ENCODE results near the gene MYRF.

Gene MYRF

DNA sequence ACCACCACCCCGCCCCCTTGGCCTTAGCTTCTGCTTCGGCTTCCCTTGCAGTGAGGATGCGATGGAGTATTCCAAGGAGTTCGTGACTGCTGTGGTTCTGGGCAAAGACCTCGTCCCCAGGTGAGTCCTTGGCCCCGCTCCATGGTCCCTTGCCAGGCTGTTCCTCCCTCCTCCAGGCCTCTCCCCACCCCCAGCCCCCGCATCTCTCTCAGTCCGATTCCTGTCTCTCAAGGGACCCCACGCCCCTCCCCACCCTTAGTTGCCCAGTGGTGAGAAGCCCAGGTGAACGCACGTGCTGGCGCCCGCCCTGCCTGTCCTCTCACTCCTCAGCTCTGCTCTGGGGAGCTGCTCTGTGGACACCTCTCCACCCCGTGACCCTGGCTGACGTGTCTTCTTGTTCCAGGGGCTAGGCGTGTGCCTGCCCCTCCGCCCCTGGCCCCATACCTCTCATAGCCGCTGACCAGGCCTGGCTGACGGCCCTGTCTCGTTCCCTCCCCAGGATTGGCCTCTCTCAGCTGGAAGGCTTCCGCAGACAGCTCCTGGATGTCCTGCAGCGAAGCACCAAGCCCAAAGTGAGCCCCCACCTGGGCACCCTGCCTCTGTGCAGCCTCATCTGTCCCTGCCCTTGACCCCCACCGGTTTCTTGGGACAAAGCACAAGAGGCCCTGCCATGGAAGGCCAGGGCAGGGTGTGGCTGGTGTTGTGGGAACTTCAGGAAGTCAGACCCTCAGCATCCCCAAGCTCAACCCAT is 14.6 kb upstream of the MYRF start:
- intact Hi-C loops (cut with DNase I) = no loop called here
- no peak for DNase-seq

DNA sequence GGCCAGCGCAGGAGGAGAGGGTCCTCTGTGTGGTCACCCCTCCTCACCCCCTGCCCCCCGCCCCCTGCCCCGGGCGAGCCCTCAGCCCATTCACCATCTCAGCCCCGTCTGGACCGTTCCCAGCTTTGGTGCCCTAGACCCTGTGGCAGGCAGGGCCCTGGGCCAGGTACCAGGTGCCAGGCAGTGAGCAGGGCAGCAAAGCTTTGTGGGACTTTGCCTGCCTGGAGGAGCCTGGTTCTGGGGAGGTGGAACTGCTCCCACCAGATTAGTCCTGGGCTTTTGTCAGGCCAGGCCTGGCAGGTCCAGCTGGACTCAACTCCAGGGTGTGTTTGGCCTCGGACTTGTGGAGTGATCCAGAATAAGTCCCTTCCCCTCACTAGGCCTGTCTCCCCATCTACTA is 13.7 kb upstream of the MYRF start:
- intact Hi-C loops (cut with DNase I) = no loop called here
- no peak for DNase-seq

DNA sequence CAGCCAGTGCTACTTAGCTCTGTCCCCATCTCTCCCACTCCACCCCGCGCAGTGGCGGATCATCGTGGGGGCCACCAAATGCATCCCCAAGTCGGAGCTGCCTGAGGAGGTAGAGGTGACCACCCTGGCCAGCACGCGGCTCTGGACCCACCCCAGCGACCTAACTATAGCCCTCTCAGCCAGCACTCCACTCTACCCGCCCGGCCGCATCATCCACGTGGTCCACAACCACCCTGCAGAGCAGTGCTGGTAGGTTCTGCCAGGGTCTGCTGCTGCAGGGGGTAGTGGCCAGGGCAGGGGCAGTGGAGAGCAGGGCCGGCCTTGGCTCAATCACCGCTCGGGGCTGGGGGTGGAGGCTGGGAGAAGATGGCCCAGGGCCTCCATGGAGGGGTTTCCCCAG is 13.0 kb upstream of the MYRF start:
- intact Hi-C loops (cut with DNase I) = no loop called here
- no peak for DNase-seq

DNA sequence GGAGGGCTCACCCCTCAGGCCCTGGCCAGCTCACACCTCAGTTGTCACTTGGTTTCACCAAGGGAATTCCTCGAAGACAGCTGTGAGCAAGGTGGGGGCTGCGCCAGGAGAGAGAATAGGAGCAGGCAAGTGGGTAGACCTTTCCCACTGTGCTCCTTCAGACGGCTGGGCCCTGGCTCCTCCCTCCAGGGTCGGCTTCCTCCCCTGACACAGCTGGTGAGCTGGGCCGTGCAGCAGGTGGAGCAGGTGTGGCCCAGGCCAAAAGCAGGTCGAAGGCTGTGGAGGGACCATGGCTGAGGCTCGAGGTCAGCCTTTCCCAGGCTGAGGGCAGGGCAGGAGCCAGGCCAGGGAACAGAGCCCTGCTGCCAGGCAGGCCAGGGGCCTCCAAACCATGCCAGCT is 12.5 kb upstream of the MYRF start:
- intact Hi-C loops (cut with DNase I) = no loop called here
- DNase-seq = no peak

DNA sequence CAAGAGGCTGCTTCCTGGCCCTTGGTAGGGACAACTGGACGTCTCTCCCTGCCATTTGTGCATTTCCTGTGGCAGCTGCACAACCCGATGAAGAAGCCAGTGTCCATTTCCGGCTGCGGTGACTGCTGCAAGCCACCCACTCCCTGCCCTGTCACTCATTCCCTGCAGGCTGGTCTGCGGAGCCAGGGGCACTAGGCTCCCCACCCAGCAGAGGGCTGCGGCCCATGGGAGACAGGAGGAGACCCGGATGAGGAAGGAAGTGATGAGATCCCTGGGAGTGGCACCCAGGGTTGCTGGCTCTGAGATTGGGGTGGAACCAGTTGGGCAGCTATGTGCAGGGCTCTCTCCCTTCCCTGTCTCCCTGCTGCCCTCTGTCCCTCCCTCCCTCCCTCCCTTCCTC is 10.0 kb upstream of the MYRF start:
- no peak for DNase-seq
- intact Hi-C loops (cut with DNase I) = no loop called here

DNA sequence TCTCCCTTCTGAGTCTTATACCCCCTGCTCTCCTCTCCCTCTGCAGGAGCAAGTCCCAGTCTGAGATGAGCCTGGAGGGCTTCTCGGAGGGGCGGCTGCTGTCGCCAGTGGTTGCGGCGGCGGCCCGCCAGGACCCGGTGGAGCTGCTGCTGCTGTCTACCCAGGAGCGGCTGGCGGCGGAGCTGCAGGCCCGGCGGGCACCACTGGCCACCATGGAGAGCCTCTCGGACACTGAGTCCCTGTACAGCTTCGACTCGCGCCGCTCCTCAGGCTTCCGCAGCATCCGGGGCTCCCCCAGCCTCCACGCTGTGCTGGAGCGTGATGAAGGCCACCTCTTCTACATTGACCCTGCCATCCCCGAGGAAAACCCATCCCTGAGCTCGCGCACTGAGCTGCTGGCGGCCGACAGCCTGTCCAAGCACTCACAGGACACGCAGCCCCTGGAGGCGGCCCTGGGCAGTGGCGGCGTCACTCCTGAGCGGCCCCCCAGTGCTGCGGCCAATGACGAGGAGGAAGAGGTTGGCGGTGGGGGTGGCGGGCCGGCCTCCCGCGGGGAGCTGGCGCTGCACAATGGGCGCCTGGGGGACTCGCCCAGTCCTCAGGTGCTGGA is 8.8 kb upstream of the MYRF start:
- no peak for DNase-seq

DNA sequence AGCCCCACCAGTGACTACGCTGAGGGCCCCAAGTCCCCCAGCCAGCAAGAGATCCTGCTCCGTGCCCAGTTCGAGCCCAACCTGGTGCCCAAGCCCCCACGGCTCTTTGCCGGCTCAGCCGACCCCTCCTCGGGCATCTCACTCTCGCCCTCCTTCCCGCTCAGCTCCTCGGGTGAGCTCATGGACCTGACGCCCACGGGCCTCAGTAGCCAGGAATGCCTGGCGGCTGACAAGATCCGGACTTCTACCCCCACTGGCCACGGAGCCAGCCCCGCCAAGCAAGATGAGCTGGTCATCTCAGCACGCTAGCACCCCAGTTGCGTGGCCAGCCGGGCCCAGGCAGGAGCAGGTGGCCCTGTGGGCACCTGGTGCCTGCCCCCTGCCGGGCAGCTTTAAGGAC is 8.3 kb upstream of the MYRF start:
- no peak for DNase-seq
- intact Hi-C loops (cut with DNase I) = no loop called here

More for the DNA sequence above, 8.8 kb upstream of the MYRF start:
- intact Hi-C loops (cut with DNase I) = no loop called here

DNA sequence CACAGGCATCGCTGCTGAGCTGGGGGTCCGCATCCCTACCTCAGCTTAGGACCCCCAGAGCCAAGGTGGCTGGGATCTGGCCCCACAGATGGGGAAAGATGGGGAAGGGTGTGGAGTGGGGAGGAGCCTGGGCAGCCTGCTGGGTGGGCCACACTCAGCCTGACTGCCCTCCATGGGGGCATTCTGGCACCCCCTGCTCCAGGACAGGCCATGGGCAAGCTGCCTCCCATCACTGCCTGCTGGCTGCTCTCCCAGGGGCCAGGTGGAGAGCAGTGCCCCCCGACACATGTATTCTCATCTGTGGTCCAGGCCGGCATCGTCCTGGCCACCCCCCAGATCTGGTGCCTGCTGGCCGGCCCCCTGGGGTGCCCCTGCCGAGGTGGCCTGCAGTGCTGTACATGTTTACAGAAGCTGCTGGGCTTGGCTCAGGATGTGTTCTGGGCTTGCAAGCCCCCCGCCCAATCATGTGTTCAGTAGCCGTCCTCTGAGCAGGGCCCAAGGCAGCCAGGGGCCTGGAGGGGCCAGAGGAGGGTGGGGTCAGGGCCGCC is 7.8 kb upstream of the MYRF start:
- intact Hi-C loops (cut with DNase I) = no loop called here
- no peak for DNase-seq

DNA sequence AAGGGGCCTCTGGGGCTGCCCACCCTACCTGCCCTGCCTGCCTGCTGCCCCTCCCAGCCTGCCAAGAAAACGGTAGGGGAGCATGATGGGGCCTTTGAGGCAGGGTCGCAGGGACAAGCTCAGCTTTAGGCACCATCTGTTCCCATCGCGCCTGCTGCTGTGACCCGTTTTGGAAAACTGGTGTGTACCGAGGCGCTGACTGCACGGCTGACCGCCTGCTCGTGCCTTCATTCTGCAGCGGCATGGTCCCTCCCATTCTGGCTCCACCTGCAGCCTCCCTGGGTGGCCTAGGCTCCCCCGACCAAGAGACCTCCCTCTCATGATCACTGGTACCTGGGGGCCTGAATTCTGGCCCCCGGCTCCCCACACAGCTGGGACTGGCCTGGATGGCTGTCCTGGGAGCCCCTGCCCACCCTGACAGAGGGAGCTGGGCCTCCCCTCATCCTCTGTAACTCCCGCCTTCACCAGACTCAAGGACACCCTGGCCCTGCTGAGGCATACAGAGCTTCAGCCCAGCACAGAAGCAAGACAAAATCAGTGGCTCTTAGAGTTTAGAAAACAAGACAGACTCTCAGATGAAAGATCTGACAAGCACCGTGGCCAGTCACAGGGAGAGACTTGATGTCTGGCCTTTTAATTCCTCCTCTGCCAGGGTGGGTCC is 6.5 kb upstream of the MYRF start:
- DNase-seq = no peak
- intact Hi-C loops (cut with DNase I) = loop anchor here (2.0 kb wide), 1 partner anchor 43 kb away; no protein-coding TSS in a partner anchor

DNA sequence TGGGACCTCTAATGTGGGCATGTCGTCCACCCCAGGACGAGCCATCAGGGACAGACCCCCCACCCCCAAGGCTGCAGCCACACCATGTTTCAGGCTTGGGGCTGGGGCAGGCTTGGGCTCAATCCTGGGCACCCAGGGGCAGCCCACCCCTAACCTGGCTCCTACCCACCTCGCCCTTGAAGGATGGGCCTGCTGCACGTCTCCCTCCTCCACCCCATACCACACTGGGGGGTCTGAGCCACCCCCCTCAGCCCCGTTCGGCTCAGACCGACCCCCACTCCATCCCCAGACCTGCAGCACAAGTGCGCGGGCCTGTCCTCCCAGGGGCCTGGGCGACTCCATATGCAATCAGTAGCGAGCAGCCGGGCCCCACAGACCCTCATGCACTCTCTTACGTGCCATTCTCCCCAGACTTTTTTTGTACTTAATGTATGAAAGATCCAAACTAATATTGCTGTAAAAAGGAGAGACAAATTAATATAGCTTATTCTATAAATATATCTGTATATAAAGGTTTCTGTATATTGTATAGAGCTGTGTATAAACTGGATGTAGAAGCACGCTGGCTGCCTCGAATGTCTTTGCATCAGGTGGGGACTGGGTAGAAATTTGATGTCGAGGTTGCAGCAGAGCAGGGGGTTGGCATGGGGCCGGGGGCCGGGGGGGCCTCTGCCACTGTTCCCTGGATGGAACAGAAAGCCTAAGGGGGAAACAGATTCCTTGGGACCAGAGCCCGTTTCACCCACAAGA is 5.8 kb upstream of the MYRF start:
- intact Hi-C loops (cut with DNase I) = loop anchor here (2.0 kb wide), 1 partner anchor 42 kb away; no protein-coding TSS in a partner anchor

DNA sequence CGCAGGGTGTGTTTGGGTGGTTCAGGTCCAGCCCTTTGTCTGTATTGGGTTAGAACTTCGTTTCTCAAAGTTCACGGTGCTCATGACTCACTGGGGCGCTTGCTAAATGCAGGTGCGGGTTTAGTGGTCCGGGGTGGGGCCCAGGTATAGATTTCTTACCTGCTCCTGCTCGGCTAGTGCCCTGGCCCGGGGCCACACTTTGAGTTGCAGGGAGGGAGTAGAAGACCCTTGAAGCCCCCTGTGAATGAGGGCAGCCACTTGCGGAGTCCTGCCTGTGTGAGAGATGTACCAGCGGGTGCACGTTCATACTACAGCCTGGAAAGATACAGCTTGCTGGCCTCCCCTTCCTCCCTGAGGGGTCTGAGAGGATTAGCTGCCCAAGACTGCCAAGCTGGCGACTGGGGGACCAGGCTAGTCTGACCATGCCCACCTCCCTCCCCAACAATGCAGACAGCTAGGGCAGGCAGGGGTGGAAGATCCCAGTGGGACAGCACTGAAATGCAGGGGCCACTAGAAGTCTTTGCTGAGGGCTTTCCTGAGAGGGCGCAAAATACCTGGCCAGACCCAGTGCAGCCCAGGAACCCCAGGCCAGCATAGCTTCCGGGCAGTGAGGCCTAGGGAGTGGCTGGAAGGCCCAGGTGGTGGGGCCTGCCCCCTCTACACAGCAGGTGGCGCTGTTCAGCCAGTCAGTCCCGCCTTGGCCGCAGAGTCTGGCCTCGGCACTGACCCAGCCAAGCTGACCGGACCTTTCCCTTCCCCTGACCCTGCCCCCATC is 5.1 kb upstream of the MYRF start:
- intact Hi-C loops (cut with DNase I) = loop anchor here (2.0 kb wide), 1 partner anchor 41 kb away; no protein-coding TSS in a partner anchor
- peak; percentile 71 to 98 (median 86) for DNase-seq

More for the DNA sequence above, 5.8 kb upstream of the MYRF start:
- DNase-seq = no peak

DNA sequence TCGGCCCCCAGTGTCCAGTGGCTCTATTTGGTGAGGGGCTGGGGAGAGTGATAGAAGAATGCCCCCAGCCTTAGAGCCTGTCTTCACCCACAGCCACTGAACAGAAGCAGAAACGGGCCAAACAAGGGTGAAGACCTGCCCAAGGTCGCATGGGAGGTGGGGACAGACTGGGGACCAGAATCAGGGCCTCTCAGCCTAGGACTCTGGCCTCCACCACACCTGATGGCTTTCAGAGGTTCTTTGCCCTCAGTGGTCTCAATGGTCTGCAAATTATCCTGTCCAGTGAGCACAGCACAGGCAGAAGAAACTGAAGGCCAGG is 4.5 kb upstream of the MYRF start:
- intact Hi-C loops (cut with DNase I) = loop anchor here (2.0 kb wide), 1 partner anchor 41 kb away; no protein-coding TSS in a partner anchor

DNA sequence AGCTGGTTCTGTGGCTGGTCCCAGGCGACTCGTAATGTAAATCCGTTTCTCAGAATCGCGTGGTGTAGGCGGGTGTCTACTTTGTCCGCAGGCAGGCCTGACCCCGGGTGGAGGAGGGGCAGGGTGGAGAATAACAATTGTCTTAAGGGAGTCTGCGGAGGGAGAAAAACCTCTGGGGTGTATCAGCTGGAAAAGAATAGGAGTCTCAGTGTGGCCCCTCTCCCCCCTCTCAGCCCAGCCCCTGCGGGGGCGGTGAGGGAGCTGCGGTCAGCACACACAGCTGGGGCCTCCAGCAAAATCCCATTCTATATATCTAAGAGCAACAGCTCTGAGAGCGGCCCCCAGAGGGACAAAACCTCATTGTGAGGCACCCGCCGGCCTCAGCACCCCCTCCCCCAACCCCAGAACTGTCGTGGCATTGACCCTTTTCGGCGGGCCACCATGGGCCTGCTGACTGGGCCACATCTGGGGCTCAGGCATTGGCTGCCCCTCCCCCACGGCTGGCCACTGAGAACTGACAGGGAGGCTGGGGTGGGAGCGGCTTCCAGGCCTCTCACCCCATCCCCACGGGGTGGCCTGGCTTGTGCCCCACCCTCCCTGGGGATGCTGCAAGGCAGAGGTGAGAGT is 2.7 kb upstream of the MYRF start:
- peak; percentile 73 to 99 (median 91) for DNase-seq
- intact Hi-C loops (cut with DNase I) = loop anchor here (1.0 kb wide), 1 partner anchor 27 kb away; no protein-coding TSS in a partner anchor

More for the DNA sequence above, 4.5 kb upstream of the MYRF start:
- DNase-seq = no peak

DNA sequence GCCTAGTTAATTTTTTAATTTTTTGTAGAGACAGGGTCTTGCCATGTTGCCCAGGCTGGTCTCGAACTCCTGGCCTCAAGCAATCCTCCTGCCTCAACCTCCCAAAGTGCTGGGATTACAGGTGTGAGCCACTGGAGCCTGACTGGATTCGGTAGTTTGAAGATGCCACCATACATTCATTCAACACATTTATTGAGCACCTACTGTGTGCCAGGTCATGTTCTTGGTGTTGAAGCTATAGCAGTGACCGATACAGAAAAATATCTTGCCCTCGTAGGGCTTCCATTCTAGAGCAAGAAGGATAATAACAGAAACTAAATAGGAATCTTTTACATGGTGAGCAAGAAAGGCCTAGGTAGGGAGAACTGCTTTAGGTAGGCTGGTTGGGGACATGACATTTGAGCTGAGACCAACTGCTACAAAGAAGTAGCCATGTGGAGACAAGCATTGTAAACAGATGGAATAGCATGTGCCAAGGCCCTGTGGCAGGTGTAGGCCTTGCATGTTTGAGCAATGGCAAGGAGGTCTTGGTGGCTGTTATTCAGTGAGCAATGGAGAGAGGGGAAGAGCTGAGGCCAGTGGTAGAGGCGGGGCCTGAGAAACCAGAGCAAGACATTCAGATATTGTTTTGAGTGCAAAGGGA is 1.7 kb upstream of the MYRF start:
- DNase-seq = no peak
- intact Hi-C loops (cut with DNase I) = no loop called here

DNA sequence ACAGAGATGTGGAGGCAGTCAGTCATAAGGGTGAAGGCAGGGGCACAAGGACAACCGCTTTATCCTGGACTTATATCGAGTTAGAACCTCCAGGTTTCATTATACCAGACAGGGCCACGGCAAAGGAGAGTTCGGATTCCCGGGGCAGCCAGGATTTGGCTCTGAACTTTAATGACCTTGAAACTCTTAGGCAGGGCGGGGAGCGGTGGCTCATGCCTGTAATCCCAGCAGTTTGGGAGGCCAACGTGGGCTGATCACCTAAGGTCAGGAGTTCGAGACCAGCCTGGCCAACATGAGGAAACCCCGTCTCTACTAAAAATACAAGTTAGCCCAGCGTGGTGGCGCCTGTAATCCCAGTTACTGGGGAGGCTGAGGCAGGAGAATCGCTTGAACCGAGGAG is 1.1 kb upstream of the MYRF start:
- no peak for DNase-seq
- intact Hi-C loops (cut with DNase I) = no loop called here

DNA sequence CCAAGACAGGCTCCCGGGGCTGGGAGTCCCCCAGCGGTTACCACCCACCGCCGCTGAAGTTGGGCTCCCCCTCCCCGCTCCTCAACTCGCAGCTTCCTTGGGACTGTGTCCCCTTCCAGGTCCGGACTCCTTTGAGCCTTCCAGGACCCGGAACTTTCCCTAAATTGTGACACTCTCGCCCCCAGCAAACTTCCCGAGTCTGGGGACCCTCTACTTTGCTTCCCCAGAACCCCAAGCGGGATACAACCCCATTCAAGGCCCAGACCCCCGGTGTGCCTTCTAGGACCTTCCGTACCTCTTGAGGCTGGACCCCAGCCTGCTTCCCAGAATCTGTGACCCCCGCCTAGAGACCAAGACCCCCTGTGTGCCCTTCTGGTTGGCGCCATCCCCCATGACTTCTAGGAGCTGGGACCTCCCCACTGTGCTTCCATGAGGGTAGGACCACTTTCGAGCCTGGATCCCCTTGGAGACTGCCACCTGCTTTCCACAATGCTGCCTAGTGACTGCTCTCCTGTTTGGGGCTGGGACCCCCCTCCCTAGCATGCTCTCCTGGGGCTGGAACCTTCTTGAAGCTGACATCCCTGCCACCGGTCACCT is 587 bp downstream of the MYRF start:
- intact Hi-C loops (cut with DNase I) = no loop called here
- no peak for DNase-seq

DNA sequence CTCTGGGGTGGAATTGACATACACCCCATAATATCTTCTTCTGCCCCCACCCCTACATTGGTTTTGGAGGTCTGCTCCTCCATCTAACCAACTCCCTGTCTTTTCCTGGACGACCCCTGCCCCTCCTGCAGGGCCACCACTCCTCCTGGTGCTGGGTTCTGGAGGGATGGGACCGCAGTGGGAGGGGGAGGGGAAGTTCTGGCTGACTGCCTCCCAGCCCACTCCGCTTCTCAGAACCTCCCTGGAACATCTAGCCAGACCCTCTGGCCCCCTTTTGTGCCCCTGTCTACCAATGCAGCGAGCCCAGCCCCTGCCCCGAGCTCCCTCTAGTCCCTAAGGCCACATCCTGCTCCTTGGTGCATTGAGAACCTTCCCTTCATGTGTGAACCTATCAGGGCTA is 1.2 kb downstream of the MYRF start:
- intact Hi-C loops (cut with DNase I) = no loop called here
- DNase-seq = no peak
